SK-N-MC (cell line): ENCODE data around the gene CNFN.

Experiments
- EZH2 ChIP-seq: fragments of 200-600 bp; sonication (generic); IDR thresholded peaks from one replicate; pipeline ENCODE4 v1.6.1; 2017; ENCODE audit warnings: antibody characterized with exemption
- POLR2AphosphoS5 ChIP-seq: IDR thresholded peaks from 2 replicates; pipeline ENCODE4 v1.6.1; 2012; ENCODE audit warnings: mild to moderate bottlenecking, low read depth, low read length, borderline replicate concordance

DNA sequence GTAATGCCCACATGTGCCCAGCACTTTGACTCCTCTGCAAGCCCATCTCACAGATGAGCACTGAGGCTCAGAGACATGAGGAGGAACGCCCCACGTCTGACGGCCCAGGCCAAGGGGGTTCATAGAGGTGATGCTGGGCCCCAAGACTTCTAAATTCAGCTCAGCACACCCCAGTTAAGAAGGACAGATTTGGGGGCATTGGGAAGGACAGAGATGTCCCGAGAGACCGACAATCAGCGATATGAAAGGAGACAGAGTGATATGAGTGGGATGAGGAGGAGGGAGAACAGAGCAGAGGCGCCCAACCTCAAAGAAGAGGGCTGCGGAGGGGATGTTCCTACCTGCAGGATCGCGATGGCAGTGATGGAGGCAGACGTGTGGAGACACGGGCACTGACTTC is at the start of gene CNFN:
- TF ChIP-seq POLR2AphosphoS5 (no peak), EZH2 (no peak)
